Nucleus accumbens (tissue), 56 donors: Measurements from ENCODE around the gene CHPF2.

Experiments used
- DNase-seq, 56 donors: peaks; one replicate each; lab custom pipeline; 2025; lab: John Stamatoyannopoulos, UW

CHPF2 gene

GRCh38 chr7:151229249-151229648 lies 3.0 kb upstream of the CHPF2 start:
- no peak for DNase-seq

- DNase-seq = no peak
These were observed 1.2 kb upstream of the CHPF2 start for GRCh38 chr7:151231080-151231479.

GRCh38 chr7:151232917-151233701 lies 826 bp downstream of the CHPF2 start:
- peak in 27 of 56 donors; percentile 20 to 77 (median 42) for DNase-seq

- no peak for DNase-seq
These were observed 1.5 kb downstream of the CHPF2 start for GRCh38 chr7:151233804-151234203.

GRCh38 chr7:151235091-151235787 lies 3.0 kb downstream of the CHPF2 start:
- DNase-seq = no peak

GRCh38 chr7:151236406-151236805 lies 4.1 kb downstream of the CHPF2 start:
- DNase-seq = no peak

- no peak for DNase-seq
These were observed 5.2 kb downstream of the CHPF2 start for GRCh38 chr7:151237244-151238189.

GRCh38 chr7:151238190-151238810 lies 6.0 kb downstream of the CHPF2 start:
- no peak for DNase-seq

- DNase-seq = no peak
These were observed 6.9 kb downstream of the CHPF2 start for GRCh38 chr7:151238924-151239836.

GRCh38 chr7:151239837-151240459 lies 7.7 kb downstream of the CHPF2 start:
- DNase-seq = no peak

- DNase-seq = no peak
These were observed 8.3 kb downstream of the CHPF2 start for GRCh38 chr7:151240536-151240935.

GRCh38 chr7:151240942-151241754 lies 8.9 kb downstream of the CHPF2 start:
- DNase-seq = no peak

- DNase-seq = no peak
These were observed 9.4 kb downstream of the CHPF2 start for GRCh38 chr7:151241755-151242096.

- no peak for DNase-seq
These were observed 10.1 kb downstream of the CHPF2 start for GRCh38 chr7:151242159-151243044.

- no peak for DNase-seq
These were observed 10.7 kb downstream of the CHPF2 start for GRCh38 chr7:151243045-151243349.

GRCh38 chr7:151243408-151244195 lies 11.3 kb downstream of the CHPF2 start:
- DNase-seq = peak in 9 of 56 donors; percentile 22 to 63 (median 33)
